H1 (cell line): Measurements from ENCODE around the gene DOCK3. TPM values are rescaled to one million over a fixed set of nuclear protein-coding genes. Genes with fewer than 3 reads are reported as not detected.

Experiments used
- CEBPB ChIP-seq: IDR thresholded peaks from 2 replicates; pipeline ENCODE4 v1.6.1; 2012; ENCODE audit warnings: low read depth, low read length
- KDM4A ChIP-seq: IDR thresholded peaks from one replicate; pipeline ENCODE4 v1.7.1; 2012; ENCODE audit warnings: low read depth, mild to moderate bottlenecking, moderate library complexity, low read length, inconsistent platforms; ENCODE audit not compliant: severe bottlenecking
- polyA plus RNA-seq, 7 experiments: library from polyadenylated mRNA; depleted of rRNA in 3 of 7; stranded (reverse) in 5 of 7; unstranded in 2 of 7; fragments of >200 nt in 5 of 7; fragments of 200-250 nt in 2 of 7; gene quantifications; 1 replicate in 5 of 7; 2 replicates in 1 of 7; 4 replicates in 1 of 7; pipeline versions ENCODE4 v1.2.1 to v1.2.3, GENCODE V29; 2011 to 2013; ENCODE audit warnings: missing spikeins in 2 of 7, mixed read lengths in 2 of 7
- total RNA-seq: library from RNA; stranded (reverse); fragmentation: NEBNext Ultra II Directional; extraction: Animal tissue kit (Norgen Biotek cat#: 25700); gene quantifications from 2 replicates; pipeline ENCODE4 v1.2.1, GENCODE V29; 2021

Gene DOCK3
- total and polyA plus RNA-seq, 2 of the 8 experiments (the other 6 are each of a cell fraction or from before 2014, with no cell fraction given), result 2.7 to 5.0 TPM

GRCh38 chr3:51283421-51283820 lies 608.7 kb downstream of the DOCK3 start (continued):
- TF ChIP-seq CEBPB, result no peak
- TF ChIP-seq KDM4A, result no peak
